DLD1 (cell line): ENCODE results near the gene STARD10.

ENCODE experiments used
- in situ Hi-C: cut with HindIII; loops from 2 replicates; pipeline ENCODE4 v1.10.0; 2017; ENCODE audit warnings: low sequenced_read_pairs

STARD10 gene

GRCh38 chr11:72783144-72783905 is 10.5 kb downstream of the STARD10 start:
- in situ Hi-C loops = no loop called here

- in situ Hi-C loops = no loop called here
Measured at GRCh38 chr11:72782081-72782920, 11.5 kb downstream of the STARD10 start.

GRCh38 chr11:72781313-72782080 is 12.3 kb downstream of the STARD10 start:
- in situ Hi-C loops = no loop called here

- in situ Hi-C loops = no loop called here
Measured at GRCh38 chr11:72781063-72781312, 12.9 kb downstream of the STARD10 start.

GRCh38 chr11:72780296-72781062 is 13.4 kb downstream of the STARD10 start:
- in situ Hi-C loops = no loop called here

GRCh38 chr11:72779495-72780128 is 14.2 kb downstream of the STARD10 start:
- in situ Hi-C loops = no loop called here

GRCh38 chr11:72778535-72779494 is 15.0 kb downstream of the STARD10 start:
- in situ Hi-C loops = no loop called here

GRCh38 chr11:72777755-72778278 is 16.0 kb downstream of the STARD10 start:
- in situ Hi-C loops = no loop called here

- in situ Hi-C loops = no loop called here
Measured at GRCh38 chr11:72776844-72777754, 16.7 kb downstream of the STARD10 start.

GRCh38 chr11:72776117-72776843 is 17.6 kb downstream of the STARD10 start:
- in situ Hi-C loops = no loop called here

- in situ Hi-C loops = no loop called here
Measured at GRCh38 chr11:72775288-72776110, 18.3 kb downstream of the STARD10 start.

GRCh38 chr11:72774499-72774898 is 19.3 kb downstream of the STARD10 start:
- in situ Hi-C loops = no loop called here

- in situ Hi-C loops = no loop called here
Measured at GRCh38 chr11:72773696-72774095, 20.2 kb downstream of the STARD10 start.

GRCh38 chr11:72773291-72773690 is 20.6 kb downstream of the STARD10 start:
- in situ Hi-C loops = no loop called here

GRCh38 chr11:72772059-72772458 is 21.8 kb downstream of the STARD10 start:
- in situ Hi-C loops = no loop called here

- in situ Hi-C loops = no loop called here
Measured at GRCh38 chr11:72771507-72771906, 22.3 kb downstream of the STARD10 start.
